HG02973 (cell line): ENCODE measurements around the gene LITAF.
"Not testable (repeated sequence)": the region's sequence is repeated elsewhere in the genome, so short reads cannot be mapped to it uniquely, and the experiment has no call there.

Experiments
- ATAC-seq: cut with Tn5 transposase; IDR thresholded peaks from one replicate; pipeline ENCODE4 v1.9.1; 2021; ENCODE audit warnings: moderate library complexity; ENCODE audit not compliant: unreplicated experiment

LITAF gene

DNA sequence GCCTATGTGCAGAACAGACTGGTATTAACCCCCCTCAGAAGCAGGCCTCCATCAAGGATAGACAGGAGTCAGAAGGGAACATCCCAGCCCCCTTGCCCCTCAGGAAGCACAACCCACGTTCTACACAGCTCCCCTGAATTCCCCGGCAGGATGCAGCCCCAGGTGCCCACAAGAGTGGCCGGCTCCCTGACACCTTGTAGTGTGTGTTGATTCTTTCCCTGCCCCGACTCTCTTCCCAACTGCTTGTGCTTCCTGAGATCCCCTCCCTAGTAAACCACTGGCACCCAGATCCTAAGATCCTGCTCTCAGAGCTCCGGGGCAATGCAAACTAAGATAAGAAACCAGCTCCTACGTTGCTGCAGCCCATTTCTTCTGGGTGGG, 34.8 kb upstream of the LITAF start:
- no peak for ATAC-seq

- ATAC-seq, result no peak
Observed at GRCh38 chr16:11620243-11621003, 33.7 kb upstream of the LITAF start.

DNA sequence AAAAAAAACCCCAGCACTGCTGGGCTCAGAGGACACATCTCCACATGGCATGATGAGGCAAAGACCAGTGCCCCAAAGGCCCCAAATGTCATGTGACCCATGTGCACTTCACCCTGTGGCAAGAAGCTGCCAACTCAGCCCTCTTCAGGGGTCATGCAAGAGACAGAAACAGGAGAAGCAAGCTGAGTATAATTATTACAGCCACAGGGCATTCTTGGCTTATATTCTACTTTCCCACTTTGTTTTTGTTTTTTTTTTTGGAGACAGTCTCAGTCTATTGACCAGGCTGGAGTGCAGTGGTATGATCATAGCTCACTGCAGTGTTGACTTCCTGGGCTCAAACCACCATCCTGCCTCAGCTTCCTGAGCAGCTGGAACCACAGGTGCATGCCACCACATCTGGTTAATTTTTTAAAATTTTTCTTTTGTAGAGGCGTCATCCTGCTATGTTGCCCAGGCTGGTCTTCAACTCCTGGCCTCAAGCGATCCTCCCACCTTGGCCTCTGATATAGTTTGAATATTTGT, 32.7 kb upstream of the LITAF start:
- no peak for ATAC-seq

GRCh38 chr16:11618107-11618717, 31.5 kb upstream of the LITAF start:
- no peak for ATAC-seq

- ATAC-seq, result no peak
Observed at GRCh38 chr16:11615748-11616447, 29.2 kb upstream of the LITAF start.

DNA sequence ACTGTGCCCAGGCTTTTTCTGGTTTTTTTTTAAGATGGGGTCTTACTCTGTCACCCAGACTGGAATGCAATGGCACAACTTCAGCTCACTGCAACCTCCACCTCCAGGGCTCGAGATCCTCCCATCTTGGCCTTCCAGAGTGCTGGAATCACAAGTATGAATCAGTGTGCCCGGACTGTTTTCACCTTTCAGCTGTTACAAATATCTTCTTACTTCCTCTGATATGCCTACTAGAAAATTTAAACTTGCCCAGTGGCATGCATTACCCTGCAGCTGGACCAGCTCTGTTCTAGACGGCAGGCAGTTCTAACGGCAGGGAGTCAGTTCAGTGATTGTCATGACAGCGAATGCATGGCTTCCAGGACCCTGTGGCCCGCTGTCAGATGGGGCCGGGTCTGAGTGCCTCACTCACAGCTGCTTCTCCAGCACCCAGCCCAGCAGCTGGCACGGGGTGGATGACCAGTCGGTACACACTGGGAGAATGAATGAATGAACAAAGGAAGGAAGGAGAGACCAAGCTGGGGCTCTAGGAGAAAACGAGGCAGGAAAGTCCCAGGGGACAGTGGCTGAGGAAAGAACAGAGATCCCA, 28.0 kb upstream of the LITAF start:
- no peak for ATAC-seq

DNA sequence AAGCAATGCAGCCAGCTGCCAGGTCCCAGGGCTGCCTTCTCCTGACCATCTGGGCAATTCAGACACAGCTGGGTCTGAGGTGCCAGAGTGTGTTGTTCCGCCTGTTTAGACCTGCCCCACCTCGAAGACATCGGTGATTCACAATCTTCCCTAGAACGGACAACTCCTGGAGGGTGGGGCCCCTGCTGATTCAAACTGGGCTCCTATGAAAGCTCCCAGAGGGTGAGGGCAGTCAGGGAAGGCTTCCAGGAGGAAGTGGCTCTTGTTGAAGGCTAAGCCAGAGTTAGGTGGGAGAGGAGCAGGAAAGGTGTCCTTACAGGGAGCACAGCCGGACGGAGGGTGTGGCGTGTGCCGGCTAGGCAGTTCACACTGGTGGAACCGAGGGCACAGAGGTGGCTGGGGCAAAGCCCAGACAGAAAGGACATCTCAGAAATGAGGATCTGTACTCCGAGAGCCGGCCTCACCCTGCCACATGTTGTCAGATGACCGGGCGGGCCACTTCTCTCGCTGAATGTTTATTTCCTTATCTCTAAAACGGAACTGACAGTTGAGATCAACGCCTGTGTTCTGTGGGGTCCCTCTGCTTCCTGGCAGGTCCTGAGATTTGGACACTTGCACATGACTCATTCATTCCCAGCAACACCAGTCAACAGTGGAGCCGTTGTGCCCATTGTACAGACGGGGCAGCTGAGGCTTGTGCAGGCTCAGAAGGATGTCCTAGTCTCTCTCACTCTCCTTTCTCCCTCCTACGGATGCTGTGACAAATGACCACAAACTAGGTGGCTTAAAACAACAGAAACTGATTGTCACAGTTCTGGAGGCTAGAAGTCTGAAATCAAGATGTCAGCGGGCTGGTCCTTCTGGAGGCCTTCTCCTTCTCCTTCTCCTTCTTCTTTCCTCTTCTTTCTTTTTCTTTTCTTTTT, 26.9 kb upstream of the LITAF start:
- peak; percentile 42 for ATAC-seq

DNA sequence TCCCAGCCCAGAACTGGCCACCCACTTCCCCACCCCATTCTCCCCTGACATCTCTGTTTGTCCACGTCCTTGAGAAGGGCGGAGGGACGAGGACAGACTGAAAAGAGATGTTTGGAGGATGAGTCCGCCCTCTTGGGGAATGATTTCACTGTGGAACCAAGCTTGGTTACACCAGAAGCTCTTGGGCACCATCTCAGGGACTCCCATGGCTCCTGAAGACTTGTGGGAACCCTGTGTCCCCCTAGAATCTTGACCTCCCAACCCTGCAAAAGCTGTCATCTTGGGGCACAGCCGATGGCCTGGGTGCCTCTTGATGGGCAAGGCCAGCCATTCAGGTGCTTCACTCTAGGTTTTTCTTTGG, 25.9 kb upstream of the LITAF start:
- no peak for ATAC-seq

GRCh38 chr16:11611871-11612664, 25.3 kb upstream of the LITAF start:
- ATAC-seq, result no peak

DNA sequence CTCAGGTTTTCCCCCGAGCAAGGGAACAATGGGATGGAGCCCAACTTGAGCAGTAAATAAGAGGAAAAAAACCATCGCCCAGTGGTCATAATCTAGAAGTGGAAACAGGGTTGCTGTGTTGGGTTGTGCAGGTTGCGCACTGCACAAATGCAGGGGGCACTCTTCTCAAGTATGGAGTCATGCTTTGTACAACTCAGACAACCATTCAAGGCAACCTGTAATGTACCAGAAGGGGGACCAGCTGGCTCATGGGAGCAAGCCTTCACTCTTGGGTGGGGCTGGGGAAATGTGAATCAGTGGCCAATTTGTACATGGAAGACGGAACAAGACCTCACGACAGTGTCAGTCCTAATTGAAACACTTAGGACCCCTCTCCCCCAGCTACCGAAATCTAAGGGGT, 23.9 kb upstream of the LITAF start:
- no peak for ATAC-seq

DNA sequence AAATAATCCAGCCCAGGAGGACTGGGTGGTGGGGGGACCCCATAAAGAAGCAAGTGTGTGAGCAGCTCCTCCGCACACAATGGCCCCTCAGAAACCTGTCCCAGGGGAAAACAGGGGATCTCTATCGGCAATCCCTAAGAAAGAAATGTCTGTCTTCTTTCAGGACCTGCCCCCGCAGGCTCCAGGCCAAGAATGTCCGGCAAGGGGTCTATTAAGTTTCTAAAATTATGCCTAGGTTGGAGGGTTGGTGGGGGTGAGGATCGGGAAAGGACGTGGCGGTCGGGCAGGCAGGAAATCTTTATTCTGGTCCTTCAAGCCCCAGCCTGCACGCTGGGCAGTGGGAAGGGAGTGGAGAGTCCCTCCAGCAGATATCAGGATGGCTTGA, 23.4 kb upstream of the LITAF start:
- no peak for ATAC-seq

GRCh38 chr16:11609474-11610120, 22.9 kb upstream of the LITAF start:
- ATAC-seq, result no peak

- no peak for ATAC-seq
Observed at GRCh38 chr16:11605891-11606290, 19.2 kb upstream of the LITAF start.

DNA sequence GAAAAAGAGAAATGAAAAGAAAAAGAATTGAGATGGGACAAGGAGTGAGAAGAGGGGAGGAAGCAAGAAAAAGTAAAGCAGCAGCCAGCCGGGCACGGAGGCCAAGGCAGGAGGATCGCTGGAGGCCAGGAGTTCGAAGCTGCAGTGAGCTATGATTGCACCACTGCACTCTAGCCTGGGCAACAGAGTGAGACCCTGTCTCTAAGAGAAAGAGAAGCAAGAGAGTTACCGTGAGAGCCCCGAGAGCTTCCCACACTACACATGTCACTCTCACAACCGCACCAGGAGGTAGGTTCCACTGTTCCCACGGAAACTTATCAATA, 18.8 kb upstream of the LITAF start:
- no peak for ATAC-seq

DNA sequence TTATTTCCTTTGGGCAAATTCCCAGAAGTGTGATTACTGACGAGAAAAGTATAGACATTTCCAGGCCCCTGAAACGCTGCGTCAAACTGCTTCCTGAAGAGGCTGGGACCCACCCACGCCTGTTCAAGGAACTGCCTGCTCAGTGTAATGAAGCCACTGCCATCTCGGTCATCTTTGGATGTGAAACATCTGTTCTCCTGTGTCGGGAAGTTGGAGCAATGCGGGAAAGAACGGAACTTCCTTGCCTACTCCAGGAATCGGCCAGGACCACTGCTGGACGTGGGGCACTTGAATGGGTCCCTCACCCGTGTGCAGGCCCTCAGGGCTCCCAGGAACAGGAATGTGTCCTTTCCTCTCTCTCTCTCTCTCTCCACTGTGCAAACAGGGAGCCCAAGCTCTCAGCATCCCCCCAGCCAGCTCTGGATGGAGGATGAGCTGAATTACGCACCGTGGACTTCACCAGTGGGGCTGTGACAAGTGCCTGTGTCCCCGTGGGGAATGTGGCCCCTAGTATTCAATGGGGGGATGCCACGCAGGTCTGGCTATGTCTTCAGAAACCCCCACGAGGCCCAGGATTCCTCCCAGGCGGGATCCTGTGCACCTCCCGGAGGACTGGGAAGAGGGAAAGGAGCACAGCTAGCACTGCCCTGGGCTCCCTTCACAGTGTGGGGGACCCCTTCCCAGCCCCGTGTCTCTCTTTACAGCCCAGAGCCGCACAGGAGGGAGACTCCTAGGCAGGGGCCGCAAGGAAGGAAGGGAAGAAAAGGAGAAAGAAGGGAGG, 18.3 kb upstream of the LITAF start:
- no peak for ATAC-seq

DNA sequence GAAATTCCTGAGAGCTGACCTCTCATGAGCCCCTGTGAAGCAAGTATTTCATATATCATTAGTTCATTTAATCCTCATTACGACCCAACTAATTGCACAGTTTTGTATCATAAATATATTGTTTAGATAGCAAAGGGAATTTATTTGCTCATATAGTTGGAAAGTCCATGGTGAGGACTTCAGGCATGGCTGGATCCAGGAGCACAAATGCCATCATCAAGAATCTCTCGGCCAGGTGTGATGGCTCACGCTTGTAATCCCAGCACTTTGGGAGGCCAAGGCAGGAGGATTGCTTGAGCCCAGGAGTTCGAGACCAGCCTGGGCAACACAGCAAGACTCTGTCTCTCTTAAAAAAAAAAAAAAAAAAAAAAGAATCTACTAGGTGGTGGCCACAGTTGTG, 17.6 kb upstream of the LITAF start:
- not testable (repeated sequence) for ATAC-seq

GRCh38 chr16:11603331-11603750, 16.6 kb upstream of the LITAF start:
- no peak for ATAC-seq

GRCh38 chr16:11602321-11602720, 15.6 kb upstream of the LITAF start:
- no peak for ATAC-seq

GRCh38 chr16:11601911-11602310, 15.2 kb upstream of the LITAF start:
- ATAC-seq, result no peak
